ENCODE results near the gene EIF3CL. TPM values are rescaled to one million over a fixed set of nuclear protein-coding genes. Genes with fewer than 3 reads are reported as not detected.
"Not testable (repeated sequence)": the region's sequence is repeated elsewhere in the genome, so short reads cannot be mapped to it uniquely, and the experiment has no call there.

Gene EIF3CL, protein sequence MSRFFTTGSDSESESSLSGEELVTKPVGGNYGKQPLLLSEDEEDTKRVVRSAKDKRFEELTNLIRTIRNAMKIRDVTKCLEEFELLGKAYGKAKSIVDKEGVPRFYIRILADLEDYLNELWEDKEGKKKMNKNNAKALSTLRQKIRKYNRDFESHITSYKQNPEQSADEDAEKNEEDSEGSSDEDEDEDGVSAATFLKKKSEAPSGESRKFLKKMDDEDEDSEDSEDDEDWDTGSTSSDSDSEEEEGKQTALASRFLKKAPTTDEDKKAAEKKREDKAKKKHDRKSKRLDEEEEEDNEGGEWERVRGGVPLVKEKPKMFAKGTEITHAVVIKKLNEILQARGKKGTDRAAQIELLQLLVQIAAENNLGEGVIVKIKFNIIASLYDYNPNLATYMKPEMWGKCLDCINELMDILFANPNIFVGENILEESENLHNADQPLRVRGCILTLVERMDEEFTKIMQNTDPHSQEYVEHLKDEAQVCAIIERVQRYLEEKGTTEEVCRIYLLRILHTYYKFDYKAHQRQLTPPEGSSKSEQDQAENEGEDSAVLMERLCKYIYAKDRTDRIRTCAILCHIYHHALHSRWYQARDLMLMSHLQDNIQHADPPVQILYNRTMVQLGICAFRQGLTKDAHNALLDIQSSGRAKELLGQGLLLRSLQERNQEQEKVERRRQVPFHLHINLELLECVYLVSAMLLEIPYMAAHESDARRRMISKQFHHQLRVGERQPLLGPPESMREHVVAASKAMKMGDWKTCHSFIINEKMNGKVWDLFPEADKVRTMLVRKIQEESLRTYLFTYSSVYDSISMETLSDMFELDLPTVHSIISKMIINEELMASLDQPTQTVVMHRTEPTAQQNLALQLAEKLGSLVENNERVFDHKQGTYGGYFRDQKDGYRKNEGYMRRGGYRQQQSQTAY
- 100 to 1,000 TPM; 121 to 294 TPM for total RNA-seq

DNA sequence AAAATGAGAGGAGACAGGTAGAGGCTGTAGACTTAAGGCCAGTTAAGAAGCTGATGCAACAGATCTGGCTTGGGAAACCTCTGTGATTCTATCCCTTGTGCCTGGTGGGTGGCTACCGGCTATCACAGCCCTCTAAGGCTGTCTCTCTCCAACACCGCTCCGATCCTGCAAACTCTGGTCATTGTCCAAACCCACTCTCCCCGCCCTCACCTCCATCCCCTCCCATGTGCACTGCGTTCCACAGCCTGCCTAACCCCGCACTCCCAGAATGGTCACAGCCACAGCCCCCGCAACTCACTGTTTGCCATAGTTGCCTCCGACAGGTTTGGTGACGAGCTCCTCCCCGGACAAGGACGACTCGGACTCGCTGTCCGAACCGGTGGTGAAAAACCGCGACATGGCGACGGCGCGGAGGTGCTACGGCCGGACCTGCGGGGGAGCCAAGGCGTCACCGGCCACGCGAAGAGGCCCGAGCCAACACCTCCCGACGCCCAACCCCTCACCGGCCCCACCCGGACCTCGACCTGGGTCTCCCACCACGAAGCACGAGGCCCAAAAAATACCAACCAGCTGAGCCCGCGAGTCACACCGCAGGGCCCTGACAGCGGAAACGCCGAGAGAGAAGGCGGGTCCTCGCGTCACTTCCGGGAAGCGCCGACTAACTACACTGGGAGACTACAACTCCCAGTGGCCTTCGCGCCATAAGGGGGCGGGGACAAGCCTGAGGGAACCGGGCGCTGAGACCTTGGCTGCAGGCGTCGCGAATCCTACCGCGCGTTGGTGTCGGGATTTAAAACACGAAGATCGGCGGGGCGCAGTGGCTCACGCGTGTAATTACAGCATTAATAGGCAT is at the start of gene EIF3CL:
Gene EIF3CL (minus strand): TSS at position 622 of the 853 bp plus-strand sequence. CDS start 223 bp downstream, at position 399.
- POLR2A ChIA-PET; DNase-seq; H3K27ac Mint-ChIP-seq; H3K9me3 Mint-ChIP-seq (ENCODE audit: low read depth); H3K27me3 Mint-ChIP-seq; CTCF ChIA-PET; H3K36me3 Mint-ChIP-seq (ENCODE audit: low read depth); intact Hi-C loops (cut with DNase I, micrococcal nuclease); H3K4me1 Mint-ChIP-seq: not testable (repeated sequence)
- ATAC-seq: peak; percentile 100
- peak within 1 kb of the TSS; percentile 72 for H3K4me3 Mint-ChIP-seq

DNA sequence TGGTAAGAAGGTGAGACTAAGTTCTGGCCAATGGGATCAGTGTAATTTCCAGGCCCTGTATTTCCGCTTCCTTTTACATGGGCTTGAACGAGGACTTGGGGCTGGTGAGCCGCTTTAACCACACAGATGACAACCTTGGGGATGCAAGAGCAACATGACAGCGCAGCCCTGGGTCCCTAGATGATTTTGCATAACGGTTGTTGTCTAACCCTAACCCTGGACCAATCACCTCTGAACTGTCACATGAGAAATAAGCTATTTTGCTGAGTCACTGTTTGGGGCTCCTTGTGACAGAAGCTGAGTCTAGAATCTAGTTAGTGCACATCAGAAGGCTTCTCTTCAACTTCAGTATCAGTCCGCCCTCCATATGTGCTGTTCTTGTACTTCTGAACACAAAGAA is 43.4 kb upstream of the EIF3CL start:
- peak; percentile 23 for ATAC-seq
- H3K36me3 Mint-ChIP-seq (ENCODE audit: low read depth); H3K27me3 Mint-ChIP-seq; POLR2A ChIA-PET; DNase-seq; CTCF ChIA-PET; intact Hi-C loops (cut with DNase I, micrococcal nuclease); H3K4me1 Mint-ChIP-seq; H3K4me3 Mint-ChIP-seq; H3K27ac Mint-ChIP-seq; H3K9me3 Mint-ChIP-seq (ENCODE audit: low read depth): not testable (repeated sequence)

DNA sequence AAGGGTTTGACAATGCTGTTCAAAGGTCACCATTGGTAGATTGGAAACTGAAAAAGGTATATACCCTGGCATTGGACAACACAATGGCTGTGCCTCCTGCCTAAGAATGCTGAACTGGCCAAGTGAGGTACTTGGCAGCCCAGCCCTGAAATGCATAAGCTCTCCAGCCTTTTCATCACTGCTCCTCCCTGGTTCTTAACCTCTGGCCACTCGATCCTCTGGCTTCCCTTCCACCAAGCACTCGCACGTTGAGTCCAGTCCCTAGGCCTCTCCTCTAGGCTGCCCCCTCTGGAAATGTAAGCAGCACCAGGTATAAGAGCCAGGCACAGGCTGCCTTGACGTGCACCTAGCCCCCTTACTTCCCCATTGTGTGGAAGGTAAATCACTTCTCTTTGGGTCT is 42.7 kb upstream of the EIF3CL start:
- ATAC-seq; H3K36me3 Mint-ChIP-seq (ENCODE audit: low read depth); H3K9me3 Mint-ChIP-seq (ENCODE audit: low read depth); DNase-seq; CTCF ChIA-PET; H3K4me1 Mint-ChIP-seq; POLR2A ChIA-PET; H3K27ac Mint-ChIP-seq; intact Hi-C loops (cut with DNase I, micrococcal nuclease); H3K27me3 Mint-ChIP-seq; H3K4me3 Mint-ChIP-seq: not testable (repeated sequence)

DNA sequence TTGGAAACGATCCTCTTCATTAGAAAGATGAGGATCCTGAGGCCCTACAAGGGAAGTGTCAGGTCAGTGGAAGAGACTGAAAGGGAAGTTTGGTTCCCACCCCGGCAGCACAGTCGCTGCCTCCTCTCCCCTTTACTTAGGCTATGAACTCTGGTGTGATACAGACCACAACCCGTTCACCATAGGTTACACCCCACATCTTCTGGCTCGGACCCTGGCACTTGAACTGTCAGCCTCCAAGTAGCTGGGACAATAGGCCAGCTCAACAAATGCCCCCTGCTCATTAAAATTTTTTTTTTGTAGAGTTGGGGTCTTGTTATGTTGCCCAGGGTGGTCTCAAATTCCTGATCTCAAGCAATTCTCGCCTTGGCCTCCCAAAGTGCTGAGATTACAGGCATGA is 40.3 kb upstream of the EIF3CL start:
- intact Hi-C loops (cut with DNase I, micrococcal nuclease); DNase-seq; H3K36me3 Mint-ChIP-seq (ENCODE audit: low read depth); H3K9me3 Mint-ChIP-seq (ENCODE audit: low read depth); CTCF ChIA-PET; POLR2A ChIA-PET; H3K27ac Mint-ChIP-seq; H3K4me1 Mint-ChIP-seq; H3K4me3 Mint-ChIP-seq; ATAC-seq; H3K27me3 Mint-ChIP-seq: not testable (repeated sequence)

DNA sequence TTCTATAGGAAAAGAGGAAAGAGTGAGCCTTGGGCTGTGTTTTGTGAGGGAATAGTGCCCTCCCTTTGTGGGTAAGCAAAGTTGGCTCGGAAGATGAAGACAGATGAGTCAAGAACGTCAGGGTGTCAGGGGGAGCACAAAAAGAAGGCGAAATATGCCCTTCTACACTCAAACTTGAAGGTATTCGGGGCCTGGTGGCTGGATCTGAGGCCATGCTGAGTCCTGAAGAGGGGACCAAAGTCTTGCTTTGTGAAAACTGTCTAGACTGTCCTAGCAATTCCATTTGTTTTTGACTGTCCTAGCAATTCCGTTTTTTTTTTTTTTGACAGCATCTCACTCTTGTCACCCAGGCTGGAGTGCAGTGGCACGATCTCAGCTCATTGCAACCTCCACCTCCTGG is 35.3 kb upstream of the EIF3CL start:
- DNase-seq; H3K4me1 Mint-ChIP-seq; H3K9me3 Mint-ChIP-seq (ENCODE audit: low read depth); CTCF ChIA-PET; intact Hi-C loops (cut with DNase I, micrococcal nuclease); H3K27ac Mint-ChIP-seq; H3K27me3 Mint-ChIP-seq; H3K4me3 Mint-ChIP-seq; POLR2A ChIA-PET; ATAC-seq; H3K36me3 Mint-ChIP-seq (ENCODE audit: low read depth): not testable (repeated sequence)

DNA sequence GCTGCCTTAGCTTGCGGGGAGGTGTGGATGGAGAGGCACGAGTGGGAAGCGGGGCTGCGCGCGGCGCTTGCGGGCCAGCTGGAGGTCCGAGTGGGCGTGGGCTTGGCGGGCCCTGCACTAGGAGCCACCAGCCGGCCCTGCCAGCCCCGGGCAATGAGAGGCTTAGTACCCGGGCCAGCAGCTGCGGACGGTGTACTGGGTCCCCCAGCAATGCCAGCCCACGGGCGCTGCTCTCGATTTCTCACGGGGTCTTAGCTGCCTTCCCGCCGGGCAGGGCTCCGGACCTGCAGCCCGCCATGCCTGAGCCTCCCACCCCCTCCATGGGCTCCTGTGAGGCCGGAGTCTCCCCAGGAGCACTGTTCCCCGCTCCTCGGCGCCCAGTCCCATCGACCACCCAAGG is 31.7 kb upstream of the EIF3CL start:
- CTCF ChIA-PET; intact Hi-C loops (cut with DNase I, micrococcal nuclease); ATAC-seq; POLR2A ChIA-PET; H3K36me3 Mint-ChIP-seq (ENCODE audit: low read depth); H3K27ac Mint-ChIP-seq; H3K9me3 Mint-ChIP-seq (ENCODE audit: low read depth); H3K4me1 Mint-ChIP-seq; DNase-seq; H3K27me3 Mint-ChIP-seq; H3K4me3 Mint-ChIP-seq: not testable (repeated sequence)

DNA sequence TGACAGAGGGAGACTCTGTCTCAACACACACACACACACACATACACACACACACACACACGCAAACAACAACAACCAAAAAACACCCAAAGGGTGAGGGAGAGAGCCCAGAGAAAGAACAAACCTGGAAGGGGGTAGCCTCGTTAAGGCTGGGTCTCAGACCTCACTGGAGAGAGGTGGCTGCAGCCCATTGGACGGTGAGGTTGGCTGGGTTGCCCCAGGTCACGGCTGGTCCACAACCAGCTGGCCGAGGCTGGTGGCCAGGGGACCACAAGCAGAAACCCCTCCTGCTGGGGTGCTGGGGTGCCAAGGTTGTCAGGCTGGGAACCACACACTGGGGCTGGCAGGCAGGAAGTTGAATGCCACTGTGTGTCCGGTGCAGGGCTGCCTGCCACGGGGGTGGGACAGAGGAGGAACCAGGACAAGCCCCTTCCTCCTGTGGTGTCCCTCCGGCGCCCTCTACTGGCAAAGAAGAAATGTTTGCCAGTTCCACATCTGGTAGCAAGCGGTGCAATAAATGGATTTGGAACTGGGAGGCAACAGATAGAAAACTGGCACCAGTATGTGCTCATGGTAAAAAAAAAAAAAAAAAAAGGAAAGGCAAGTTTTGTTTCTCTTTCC is 22.5 kb upstream of the EIF3CL start:
- CTCF ChIA-PET; DNase-seq; H3K9me3 Mint-ChIP-seq (ENCODE audit: low read depth); intact Hi-C loops (cut with DNase I, micrococcal nuclease); H3K36me3 Mint-ChIP-seq (ENCODE audit: low read depth); H3K4me1 Mint-ChIP-seq; POLR2A ChIA-PET; H3K4me3 Mint-ChIP-seq; H3K27ac Mint-ChIP-seq; H3K27me3 Mint-ChIP-seq: not testable (repeated sequence)
- peak; percentile 92 for ATAC-seq

DNA sequence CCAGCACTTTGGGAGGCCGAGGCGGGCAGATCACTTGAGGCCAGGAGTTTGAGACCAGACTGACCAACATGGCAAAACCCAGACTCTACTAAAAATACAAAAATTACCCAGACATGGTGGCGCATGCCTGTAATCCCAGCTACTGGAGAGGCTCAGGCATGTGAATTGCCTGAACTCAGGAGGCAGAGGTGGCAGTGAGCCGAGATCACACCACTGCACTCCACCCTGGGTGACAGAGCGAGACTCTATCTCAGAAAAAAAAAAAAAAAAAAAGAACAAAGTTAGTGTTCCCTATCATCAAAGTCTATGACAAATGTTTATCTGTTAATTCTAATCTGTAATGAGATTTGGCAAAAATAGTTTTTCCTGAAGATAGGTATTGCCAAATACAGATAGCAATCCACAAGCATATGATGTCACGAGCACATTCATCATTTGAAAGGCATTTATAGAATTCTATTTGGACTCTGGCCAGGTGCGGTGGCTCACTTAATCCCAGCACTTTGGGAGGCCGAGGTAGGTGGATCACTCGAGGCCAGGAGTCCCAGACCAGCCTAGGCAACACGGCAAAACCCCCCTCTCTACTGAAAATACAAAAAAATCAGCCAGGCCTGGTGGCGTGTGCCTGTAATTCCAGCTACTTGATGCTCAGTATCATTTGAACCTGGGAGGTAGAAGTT is 17.6 kb upstream of the EIF3CL start:
- intact Hi-C loops (cut with DNase I, micrococcal nuclease); H3K4me1 Mint-ChIP-seq; H3K4me3 Mint-ChIP-seq; POLR2A ChIA-PET; H3K9me3 Mint-ChIP-seq (ENCODE audit: low read depth); ATAC-seq; H3K27me3 Mint-ChIP-seq; CTCF ChIA-PET; H3K36me3 Mint-ChIP-seq (ENCODE audit: low read depth); H3K27ac Mint-ChIP-seq; DNase-seq: not testable (repeated sequence)

DNA sequence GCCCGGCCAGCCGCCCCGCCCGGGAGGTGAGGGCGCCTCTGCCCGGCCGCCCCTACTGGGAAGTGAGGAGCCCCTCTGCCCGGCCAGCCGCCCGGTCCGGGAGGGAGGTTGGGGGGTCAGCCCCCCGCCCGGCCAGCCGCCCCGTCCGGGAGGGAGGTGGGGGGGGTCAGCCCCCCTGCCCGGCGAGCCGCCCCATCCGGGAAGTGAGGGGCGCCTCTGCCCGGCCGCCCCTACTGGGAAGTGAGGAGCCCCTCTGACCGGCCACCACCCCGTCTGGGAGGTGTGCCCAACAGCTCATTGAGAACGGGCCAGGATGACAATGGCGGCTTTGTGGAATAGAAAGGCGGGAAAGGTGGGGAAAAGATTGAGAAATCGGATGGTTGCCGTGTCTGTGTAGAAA is 13.4 kb upstream of the EIF3CL start:
- DNase-seq; H3K27ac Mint-ChIP-seq; intact Hi-C loops (cut with DNase I, micrococcal nuclease); H3K4me1 Mint-ChIP-seq; H3K9me3 Mint-ChIP-seq (ENCODE audit: low read depth); H3K27me3 Mint-ChIP-seq; H3K4me3 Mint-ChIP-seq; ATAC-seq; CTCF ChIA-PET; H3K36me3 Mint-ChIP-seq (ENCODE audit: low read depth); POLR2A ChIA-PET: not testable (repeated sequence)

DNA sequence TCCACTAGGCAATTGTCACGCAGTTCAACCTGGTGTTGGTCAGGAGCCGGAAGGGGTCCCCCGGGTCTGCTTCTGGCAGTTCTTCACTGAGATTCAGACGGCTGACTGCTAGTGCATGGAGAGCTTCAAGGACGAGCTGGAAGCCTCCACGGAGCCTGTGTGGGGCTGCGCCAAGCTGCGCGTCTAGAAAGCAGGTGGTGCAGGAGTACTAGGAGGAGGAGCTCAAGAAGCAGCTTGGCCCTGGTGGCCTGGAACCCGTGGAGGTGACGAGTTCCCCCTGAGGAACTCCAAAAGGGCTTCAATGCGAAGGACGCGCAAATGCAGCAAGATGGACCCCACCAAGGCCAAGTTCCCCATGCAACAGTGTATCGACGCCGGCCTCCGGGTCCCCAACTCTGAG is 10.9 kb upstream of the EIF3CL start:
- ATAC-seq; H3K36me3 Mint-ChIP-seq (ENCODE audit: low read depth); H3K9me3 Mint-ChIP-seq (ENCODE audit: low read depth); H3K4me3 Mint-ChIP-seq; POLR2A ChIA-PET; H3K4me1 Mint-ChIP-seq; H3K27me3 Mint-ChIP-seq; CTCF ChIA-PET; DNase-seq; H3K27ac Mint-ChIP-seq; intact Hi-C loops (cut with DNase I, micrococcal nuclease): not testable (repeated sequence)

DNA sequence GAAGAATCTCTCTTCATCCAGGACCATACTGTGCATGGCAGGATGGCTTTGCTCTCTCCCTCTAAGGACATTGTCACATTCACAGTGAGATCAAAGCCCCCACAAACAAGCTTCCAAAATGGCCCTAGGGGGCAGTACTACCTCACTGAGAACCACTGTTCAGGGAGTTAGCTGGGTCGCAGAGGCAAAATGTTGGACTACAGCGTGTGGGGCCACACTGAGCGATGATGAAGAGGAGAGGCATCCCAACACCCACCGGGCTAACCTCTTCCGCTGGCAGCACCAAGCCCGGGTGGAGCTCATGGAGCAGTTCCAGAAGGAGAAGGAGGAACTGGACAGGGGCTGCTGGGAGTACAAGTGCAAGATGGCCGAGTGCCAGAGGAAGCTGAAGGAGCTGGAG is 9.9 kb upstream of the EIF3CL start:
- ATAC-seq; H3K4me3 Mint-ChIP-seq; H3K36me3 Mint-ChIP-seq (ENCODE audit: low read depth); intact Hi-C loops (cut with DNase I, micrococcal nuclease); H3K4me1 Mint-ChIP-seq; CTCF ChIA-PET; POLR2A ChIA-PET; H3K27me3 Mint-ChIP-seq; DNase-seq; H3K27ac Mint-ChIP-seq; H3K9me3 Mint-ChIP-seq (ENCODE audit: low read depth): not testable (repeated sequence)
